Upper lobe of right lung (tissue), 1 donor: Measurements from ENCODE around the gene NKG7. TPM values are rescaled to one million over a fixed set of nuclear protein-coding genes. Genes with fewer than 3 reads are reported as not detected.

Experiments
- ATAC-seq: fragments of 200-7000 bp; cut with Tn5 transposase; one replicate; pipeline ENCODE4 v1.9.1; 2020; ENCODE audit warnings: mild to moderate bottlenecking, moderate library complexity
- DNase-seq: peaks from one replicate; pipeline ENCODE4 v3.0.0-alpha.2; 2020
- H3K27ac ChIP-seq: fragments of 200-600 bp; one replicate; pipeline ENCODE4 v1.8.0; 2022
- H3K27me3 ChIP-seq: fragments of 200-600 bp; one replicate; pipeline ENCODE4 v1.8.0; 2022; ENCODE audit warnings: mild to moderate bottlenecking
- H3K36me3 ChIP-seq: fragments of 200-600 bp; one replicate; pipeline ENCODE4 v1.8.0; 2022
- H3K4me1 ChIP-seq: fragments of 200-600 bp; one replicate; pipeline ENCODE4 v1.8.0; 2022
- H3K4me3 ChIP-seq: fragments of 200-600 bp; one replicate; pipeline ENCODE4 v1.8.0; 2022; ENCODE audit warnings: mild to moderate bottlenecking
- H3K9me3 ChIP-seq: fragments of 200-600 bp; one replicate; pipeline ENCODE4 v1.8.0; 2022
- CTCF ChIP-seq: fragments of 200-600 bp; IDR thresholded peaks from one replicate; pipeline ENCODE4 v1.8.0; 2022; ENCODE audit warnings: antibody characterized with exemption
- intact Hi-C: fragments of 100-400 bp; cut with DNase I; formaldehyde crosslinking; loops from one replicate; pipeline ENCODE4 v1.11.0; 2022
- total RNA-seq: library from RNA; stranded (reverse); fragmentation: NEBNext Ultra II Directional; extraction: Animal tissue kit (Norgen Biotek cat#: 25700); gene quantifications from one replicate; pipeline ENCODE4 v1.2.1, GENCODE V29; 2021
- donor health status: DM: no; HTN: yes; CAD: no; lungs with severe emphysema.

Gene NKG7
- total RNA-seq, 1 donor from 2014 or later = 25.1 TPM

DNA sequence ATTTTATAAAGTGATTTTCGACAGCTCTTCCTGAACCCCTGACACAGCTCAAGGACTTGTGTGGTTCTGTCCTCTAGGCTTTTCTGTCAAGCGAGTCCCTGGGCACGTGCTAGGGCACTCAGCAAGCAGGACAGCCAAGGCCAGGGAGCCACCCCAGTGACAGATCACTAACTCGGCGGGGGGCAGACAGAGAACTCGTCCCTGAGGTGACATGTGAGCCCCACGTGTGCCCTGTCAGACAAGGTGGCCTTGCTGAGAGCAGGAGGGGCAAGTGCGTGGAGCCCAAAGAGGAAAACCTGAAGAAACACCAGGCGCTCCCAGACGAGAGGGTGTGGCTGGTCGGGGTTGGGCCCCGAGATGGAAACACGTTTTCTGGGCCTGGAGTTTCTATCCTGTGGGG is 11.2 kb downstream of the NKG7 start:
- H3K27ac ChIP-seq = no peak overlapping the region
- H3K36me3 ChIP-seq = no peaks in the 10 kb centered on the region
- no peaks in the 10 kb centered on the region for H3K27me3 ChIP-seq
- no peak overlapping the region for H3K4me3 ChIP-seq
- no peak for ATAC-seq
- H3K9me3 ChIP-seq = no peaks in the 10 kb centered on the region
- no peak for DNase-seq
- TF ChIP-seq CTCF = no peak
- intact Hi-C loops = no loop called here
- peaks cover 16% of the 10 kb centered on the region for H3K4me1 ChIP-seq

DNA sequence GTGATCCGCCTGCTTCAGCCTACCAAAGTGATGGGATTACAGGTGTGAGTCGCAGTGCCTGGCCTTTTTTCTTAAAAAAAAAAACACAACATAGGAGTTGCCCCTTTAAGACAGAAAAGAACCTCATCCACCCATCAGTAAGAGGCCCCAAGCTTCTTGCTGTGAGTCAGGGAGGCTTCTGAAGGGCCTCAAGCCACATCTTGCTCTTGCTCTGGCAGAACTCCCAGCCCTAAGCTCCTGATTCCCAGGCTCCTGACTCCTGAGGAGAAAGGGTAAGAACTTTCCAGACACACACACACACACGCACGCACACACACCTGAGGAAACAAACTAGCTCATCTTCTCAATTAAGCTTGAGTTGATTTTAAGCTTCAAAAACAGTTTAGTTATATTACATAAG is 13.2 kb downstream of the NKG7 start:
- Histone ChIP-seq H3K4me1 (peaks cover 7% of the 10 kb centered on the region), H3K36me3 (no peaks in the 10 kb centered on the region), H3K9me3 (no peaks in the 10 kb centered on the region), H3K4me3 (no peak overlapping the region), H3K27ac (no peak overlapping the region), H3K27me3 (no peaks in the 10 kb centered on the region)
- intact Hi-C loops = no loop called here
- no peak for TF ChIP-seq CTCF
- DNase-seq (no peak), ATAC-seq (no peak)

GRCh38 chr19:51357952-51358351 is 14.5 kb downstream of the NKG7 start:
- intact Hi-C loops = no loop called here
- ATAC-seq (no peak), DNase-seq (no peak)
- H3K27me3 ChIP-seq = no peaks in the 10 kb centered on the region
- no peak for TF ChIP-seq CTCF
- no peaks in the 10 kb centered on the region for H3K9me3 ChIP-seq
- H3K4me3 ChIP-seq = no peak overlapping the region
- H3K4me1 ChIP-seq = peaks cover 7% of the 10 kb centered on the region
- H3K36me3 ChIP-seq = no peaks in the 10 kb centered on the region
- H3K27ac ChIP-seq = no peak overlapping the region

DNA sequence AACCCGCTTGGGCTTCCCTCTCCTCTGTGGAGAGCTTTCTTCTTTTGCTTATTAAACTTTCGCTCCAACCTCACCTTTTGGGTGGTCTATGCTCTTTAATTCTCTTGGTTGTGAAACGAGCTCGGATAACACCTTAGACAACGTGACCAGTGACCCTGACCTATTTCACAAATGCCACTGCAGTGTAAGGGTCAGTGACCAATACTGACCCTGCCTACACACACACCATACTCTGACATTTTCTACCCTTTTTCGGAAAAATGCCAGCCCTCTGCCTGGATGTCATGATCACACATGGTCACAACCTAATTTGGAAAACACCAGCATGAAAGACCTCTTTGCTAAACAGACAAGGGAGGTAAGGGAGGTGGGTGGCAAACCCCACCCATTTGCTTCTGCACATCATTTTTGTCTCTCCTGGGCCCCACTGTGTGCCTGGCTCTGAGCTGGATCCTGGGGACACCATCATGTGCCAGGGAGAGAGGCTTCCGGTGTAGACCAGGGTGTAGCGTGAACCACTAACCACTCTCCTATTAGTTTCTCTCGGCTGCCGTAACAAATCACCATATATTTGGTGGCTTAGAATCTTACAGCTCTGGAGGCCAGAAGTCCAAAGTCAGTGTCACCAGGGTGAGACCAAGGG is 16.2 kb downstream of the NKG7 start:
- no peak for TF ChIP-seq CTCF
- Histone ChIP-seq H3K9me3 (no peaks in the 10 kb centered on the region), H3K4me3 (no peak overlapping the region), H3K36me3 (peaks cover 14% of the 10 kb centered on the region), H3K27ac (no peak overlapping the region), H3K4me1 (no peaks in the 10 kb centered on the region), H3K27me3 (no peaks in the 10 kb centered on the region)
- no peak for DNase-seq
- intact Hi-C loops = no loop called here
- no peak for ATAC-seq

GRCh38 chr19:51354742-51355148 is 17.7 kb downstream of the NKG7 start:
- no peak for TF ChIP-seq CTCF
- H3K4me3 ChIP-seq = no peak overlapping the region
- ATAC-seq (no peak), DNase-seq (no peak)
- no peaks in the 10 kb centered on the region for H3K27me3 ChIP-seq
- H3K4me1 ChIP-seq = no peaks in the 10 kb centered on the region
- H3K27ac ChIP-seq = no peak overlapping the region
- peaks cover 27% of the 10 kb centered on the region for H3K36me3 ChIP-seq
- intact Hi-C loops = no loop called here
- no peaks in the 10 kb centered on the region for H3K9me3 ChIP-seq
